BLaER1 (cell line): ENCODE measurements around the gene IDH3G.

Experiments
- H3K27ac ChIP-seq: shearing (Covaris generic); formaldehyde crosslinking; 2 replicates; pipeline ENCODE4 v1.8.1; 2022
- H3K27me3 ChIP-seq: shearing (Covaris generic); formaldehyde crosslinking; 2 replicates; pipeline ENCODE4 v1.8.1; 2022
- H3K36me3 ChIP-seq: shearing (Covaris generic); formaldehyde crosslinking; 2 replicates; pipeline ENCODE4 v1.8.1; 2022
- H3K4me1 ChIP-seq: shearing (Covaris generic); formaldehyde crosslinking; 2 replicates; pipeline ENCODE4 v1.8.1; 2022
- H3K4me2 ChIP-seq: shearing (Covaris generic); formaldehyde crosslinking; 2 replicates; pipeline ENCODE4 v1.8.1; 2022
- H3K4me3 ChIP-seq: shearing (Covaris generic); formaldehyde crosslinking; 2 replicates; pipeline ENCODE4 v1.8.1; 2022
- H3K9ac ChIP-seq: shearing (Covaris generic); formaldehyde crosslinking; 2 replicates; pipeline ENCODE4 v1.8.1; 2022
- H3K9me3 ChIP-seq: shearing (Covaris generic); formaldehyde crosslinking; 2 replicates; pipeline ENCODE4 v1.8.1; 2022
- H4K20me1 ChIP-seq: shearing (Covaris generic); formaldehyde crosslinking; 2 replicates; pipeline ENCODE4 v1.8.1; 2022
- Cebpa-rat ChIP-seq: shearing (Covaris generic); IDR thresholded peaks from 2 replicates; pipeline ENCODE4 v1.8.1; 2022

IDH3G gene

GRCh38 chrX:153803211-153804099, 9.3 kb upstream of the IDH3G start:
- no peak overlapping the region for H3K27ac ChIP-seq
- H3K27me3 ChIP-seq = peaks cover 11% of the 10 kb centered on the region; the same call in 1 of the 2 replicates
- H3K9me3 ChIP-seq = peaks cover 60% of the 10 kb centered on the region
- 0 out of 2 replicates have a peak, but pooled peaks cover 8% of the 10 kb centered on the region for H3K4me1 ChIP-seq
- H3K36me3 ChIP-seq = peaks cover 10% of the 10 kb centered on the region
- no peak overlapping the region for H3K4me2 ChIP-seq
- H3K9ac ChIP-seq = no peak overlapping the region
- H4K20me1 ChIP-seq = 0 out of 2 replicates have a peak, but pooled peaks cover 16% of the 10 kb centered on the region
- no peak for TF ChIP-seq Cebpa-rat
- no peak overlapping the region for H3K4me3 ChIP-seq

- no peak overlapping the region for H3K4me2 ChIP-seq
- peaks cover 59% of the 10 kb centered on the region for H3K9me3 ChIP-seq
- no peak overlapping the region for H3K9ac ChIP-seq
- peaks cover 11% of the 10 kb centered on the region; the same call in 1 of the 2 replicates for H3K27me3 ChIP-seq
- 0 out of 2 replicates have a peak, but pooled peaks cover 8% of the 10 kb centered on the region for H3K4me1 ChIP-seq
- TF ChIP-seq Cebpa-rat = no peak
- H3K4me3 ChIP-seq = no peak overlapping the region
- peaks cover 17% of the 10 kb centered on the region for H3K36me3 ChIP-seq
- H4K20me1 ChIP-seq = peaks cover 22% of the 10 kb centered on the region
- no peak overlapping the region for H3K27ac ChIP-seq
Observed at GRCh38 chrX:153802513-153803045, 8.4 kb upstream of the IDH3G start.

GRCh38 chrX:153801669-153802068, 7.5 kb upstream of the IDH3G start:
- Histone ChIP-seq H3K27me3 (peaks cover 16% of the 10 kb centered on the region; the same call in 1 of the 2 replicates), H3K4me3 (no peak overlapping the region), H4K20me1 (peaks cover 31% of the 10 kb centered on the region), H3K36me3 (peaks cover 27% of the 10 kb centered on the region), H3K9me3 (peaks cover 62% of the 10 kb centered on the region), H3K27ac (no peak overlapping the region), H3K9ac (no peak overlapping the region), H3K4me2 (no peak overlapping the region), H3K4me1 (peaks cover 8% of the 10 kb centered on the region; the same call in 1 of the 2 replicates)
- TF ChIP-seq Cebpa-rat = no peak

GRCh38 chrX:153800746-153801145, 6.6 kb upstream of the IDH3G start:
- Histone ChIP-seq H3K4me3 (no peak overlapping the region), H4K20me1 (peaks cover 41% of the 10 kb centered on the region), H3K9me3 (peaks cover 57% of the 10 kb centered on the region), H3K4me2 (no peak overlapping the region), H3K9ac (no peak overlapping the region), H3K36me3 (peaks cover 36% of the 10 kb centered on the region), H3K4me1 (peaks cover 18% of the 10 kb centered on the region), H3K27ac (no peak overlapping the region), H3K27me3 (peaks cover 16% of the 10 kb centered on the region; the same call in 1 of the 2 replicates)
- no peak for TF ChIP-seq Cebpa-rat

GRCh38 chrX:153800177-153800722, 6.1 kb upstream of the IDH3G start:
- no peak for TF ChIP-seq Cebpa-rat
- Histone ChIP-seq H3K27ac (no peak overlapping the region), H3K4me3 (no peak overlapping the region), H3K4me2 (no peak overlapping the region), H4K20me1 (peaks cover 44% of the 10 kb centered on the region), H3K27me3 (peaks cover 16% of the 10 kb centered on the region; the same call in 1 of the 2 replicates), H3K36me3 (peaks cover 37% of the 10 kb centered on the region), H3K9ac (no peak overlapping the region), H3K9me3 (peaks cover 56% of the 10 kb centered on the region), H3K4me1 (peaks cover 22% of the 10 kb centered on the region)

- Histone ChIP-seq H3K4me2 (no peak overlapping the region), H3K36me3 (peaks cover 37% of the 10 kb centered on the region), H3K9me3 (peaks cover 64% of the 10 kb centered on the region), H4K20me1 (peaks cover 44% of the 10 kb centered on the region), H3K4me1 (peaks cover 22% of the 10 kb centered on the region), H3K9ac (no peak overlapping the region), H3K27me3 (peaks cover 16% of the 10 kb centered on the region; the same call in 1 of the 2 replicates), H3K27ac (no peak overlapping the region), H3K4me3 (no peak overlapping the region)
- TF ChIP-seq Cebpa-rat = no peak
Observed at GRCh38 chrX:153799326-153799725, 5.2 kb upstream of the IDH3G start.

GRCh38 chrX:153797415-153798015, 3.3 kb upstream of the IDH3G start:
- peaks cover 57% of the 10 kb centered on the region for H3K9me3 ChIP-seq
- H3K4me3 ChIP-seq = no peak overlapping the region
- no peak overlapping the region for H3K9ac ChIP-seq
- TF ChIP-seq Cebpa-rat = no peak
- no peak overlapping the region for H3K27ac ChIP-seq
- no peak overlapping the region for H3K4me2 ChIP-seq
- peaks cover 55% of the 10 kb centered on the region for H4K20me1 ChIP-seq
- H3K4me1 ChIP-seq = peaks cover 31% of the 10 kb centered on the region
- peaks cover 16% of the 10 kb centered on the region; the same call in 1 of the 2 replicates for H3K27me3 ChIP-seq
- H3K36me3 ChIP-seq = peaks cover 37% of the 10 kb centered on the region

GRCh38 chrX:153794897-153795816, 982 bp upstream of the IDH3G start:
- peaks cover 72% of the 10 kb centered on the region for H4K20me1 ChIP-seq
- no peak for TF ChIP-seq Cebpa-rat
- H3K4me1 ChIP-seq = peaks cover 41% of the 10 kb centered on the region
- H3K27ac ChIP-seq = peak overlapping the region; percentile 91
- H3K9me3 ChIP-seq = peaks cover 52% of the 10 kb centered on the region
- H3K4me2 ChIP-seq = peak overlapping the region; percentile 85
- H3K27me3 ChIP-seq = peaks cover 29% of the 10 kb centered on the region
- H3K36me3 ChIP-seq = peaks cover 58% of the 10 kb centered on the region
- peak overlapping the region; percentile 94 for H3K9ac ChIP-seq
- peak overlapping the region; percentile 82 for H3K4me3 ChIP-seq

GRCh38 chrX:153793291-153793690, 884 bp downstream of the IDH3G start:
- Histone ChIP-seq H3K4me3 (peak overlapping the region; percentile 82), H3K9me3 (peaks cover 41% of the 10 kb centered on the region), H3K27me3 (peaks cover 33% of the 10 kb centered on the region), H3K36me3 (peaks cover 65% of the 10 kb centered on the region), H3K9ac (peak overlapping the region; percentile 94), H3K27ac (peak overlapping the region; percentile 97), H3K4me1 (peaks cover 42% of the 10 kb centered on the region), H4K20me1 (peaks cover 79% of the 10 kb centered on the region), H3K4me2 (peak overlapping the region; percentile 89)
- no peak for TF ChIP-seq Cebpa-rat
